ENCODE data around the gene NIFK.

NIFK gene

DNA sequence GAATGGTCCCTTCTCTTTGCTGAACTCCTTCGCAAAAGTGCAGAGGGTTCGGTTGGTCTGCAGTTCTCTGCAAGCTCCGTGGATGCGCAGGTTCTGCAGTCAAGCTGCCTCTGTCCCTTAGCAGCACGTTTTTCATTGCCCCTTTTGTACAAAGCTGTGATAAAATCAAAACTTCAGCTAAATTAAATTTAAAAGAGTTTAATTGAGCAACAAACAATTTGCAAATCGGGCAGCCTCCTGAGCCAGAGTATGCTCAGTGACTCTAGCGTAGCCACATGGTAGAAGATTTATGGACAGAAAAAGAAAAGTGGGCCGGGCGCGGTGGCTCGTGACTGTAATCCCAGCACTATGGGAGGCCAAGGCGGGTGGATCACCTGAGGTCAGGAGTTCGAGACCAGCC is 37.6 kb upstream of the NIFK start:
- DNase-seq (ENCODE audit: low read depth) = no peak
- H3K4me3 ChIP-seq (ENCODE audit: control insufficient read depth, low read depth, low read length) = no peak overlapping the region
- TF ChIP-seq, protein P1, sequence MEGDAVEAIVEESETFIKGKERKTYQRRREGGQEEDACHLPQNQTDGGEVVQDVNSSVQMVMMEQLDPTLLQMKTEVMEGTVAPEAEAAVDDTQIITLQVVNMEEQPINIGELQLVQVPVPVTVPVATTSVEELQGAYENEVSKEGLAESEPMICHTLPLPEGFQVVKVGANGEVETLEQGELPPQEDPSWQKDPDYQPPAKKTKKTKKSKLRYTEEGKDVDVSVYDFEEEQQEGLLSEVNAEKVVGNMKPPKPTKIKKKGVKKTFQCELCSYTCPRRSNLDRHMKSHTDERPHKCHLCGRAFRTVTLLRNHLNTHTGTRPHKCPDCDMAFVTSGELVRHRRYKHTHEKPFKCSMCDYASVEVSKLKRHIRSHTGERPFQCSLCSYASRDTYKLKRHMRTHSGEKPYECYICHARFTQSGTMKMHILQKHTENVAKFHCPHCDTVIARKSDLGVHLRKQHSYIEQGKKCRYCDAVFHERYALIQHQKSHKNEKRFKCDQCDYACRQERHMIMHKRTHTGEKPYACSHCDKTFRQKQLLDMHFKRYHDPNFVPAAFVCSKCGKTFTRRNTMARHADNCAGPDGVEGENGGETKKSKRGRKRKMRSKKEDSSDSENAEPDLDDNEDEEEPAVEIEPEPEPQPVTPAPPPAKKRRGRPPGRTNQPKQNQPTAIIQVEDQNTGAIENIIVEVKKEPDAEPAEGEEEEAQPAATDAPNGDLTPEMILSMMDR (conservative IDR thresholded peaks at IDR 0.05; ENCODE audit: control insufficient read depth, insufficient read depth, low read depth, low read length) = no peak

DNA sequence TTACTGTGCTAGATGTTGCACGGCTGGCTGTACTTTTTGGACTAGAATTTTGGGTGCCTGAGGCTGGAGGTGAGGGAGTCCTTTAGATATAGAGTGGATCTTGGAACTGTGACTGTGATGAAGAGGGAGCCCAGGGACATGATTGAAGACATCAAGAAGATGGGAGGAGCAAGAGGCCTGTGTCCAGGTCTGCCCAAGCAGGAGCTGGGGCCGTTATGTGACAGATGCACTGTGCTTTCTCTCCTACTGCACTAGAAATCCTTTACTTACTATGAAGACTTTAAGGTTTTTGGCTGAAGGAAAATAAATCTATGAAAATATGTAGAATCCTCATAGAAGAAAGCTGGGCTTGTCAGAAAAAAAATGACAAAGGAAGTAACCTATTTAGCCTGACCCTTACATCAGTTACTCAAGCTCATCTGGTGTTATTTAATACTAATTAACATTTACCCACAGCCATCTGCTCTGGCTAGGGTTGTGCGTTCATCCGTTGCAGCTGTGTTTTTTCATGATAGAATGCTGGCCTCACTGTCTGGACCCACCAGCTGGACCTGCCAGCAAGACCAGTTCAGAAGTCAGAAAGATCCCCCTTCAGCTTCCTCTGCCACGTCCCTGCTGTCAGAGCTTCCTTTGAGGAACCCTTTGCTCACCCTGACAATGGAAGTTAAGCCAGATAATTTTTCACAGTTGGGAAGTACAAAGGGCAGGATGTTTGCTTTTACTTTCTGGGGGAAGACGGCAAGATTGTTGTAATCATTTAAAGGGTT is 35.5 kb upstream of the NIFK start:
- TF ChIP-seq, protein P1 (conservative IDR thresholded peaks at IDR 0.05; ENCODE audit: control insufficient read depth, insufficient read depth, low read depth, low read length) = no peak
- DNase-seq (ENCODE audit: low read depth) = peak; percentile 12
- H3K4me3 ChIP-seq (ENCODE audit: control insufficient read depth, low read depth, low read length) = no peak overlapping the region

DNA sequence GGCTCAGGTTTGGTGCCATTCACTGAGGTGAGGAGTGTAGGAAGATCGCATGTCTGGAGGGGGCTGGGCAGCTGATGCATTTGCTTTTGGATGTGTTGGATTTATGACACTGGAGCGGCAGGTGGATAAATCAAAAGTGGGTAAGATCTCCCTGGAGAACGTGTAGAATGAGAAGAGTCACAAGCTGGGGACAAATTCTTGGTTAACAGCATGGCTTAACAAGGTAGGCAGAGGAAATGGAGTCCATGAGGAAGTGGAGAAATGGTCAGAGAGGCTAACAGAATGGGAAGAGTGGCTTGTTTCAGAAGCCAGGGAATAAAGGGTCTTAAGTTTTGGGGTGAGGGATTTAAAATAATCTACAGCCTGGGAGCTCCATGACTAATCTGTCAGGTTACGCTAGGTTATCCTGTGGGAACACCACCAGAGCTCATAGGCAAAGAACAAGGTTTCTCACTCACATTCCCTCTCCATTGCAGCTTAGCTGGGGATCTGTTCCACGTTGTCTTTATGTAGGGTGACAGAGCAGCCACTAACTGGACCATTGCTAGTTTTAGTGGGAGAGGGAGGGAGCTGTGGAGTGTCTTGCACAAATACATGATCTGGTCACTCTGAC is 31.6 kb upstream of the NIFK start:
- DNase-seq (ENCODE audit: low read depth) = no peak
- H3K4me3 ChIP-seq (ENCODE audit: control insufficient read depth, low read depth, low read length) = no peak overlapping the region
- TF ChIP-seq, protein P1 (conservative IDR thresholded peaks at IDR 0.05; ENCODE audit: control insufficient read depth, insufficient read depth, low read depth, low read length) = no peak

DNA sequence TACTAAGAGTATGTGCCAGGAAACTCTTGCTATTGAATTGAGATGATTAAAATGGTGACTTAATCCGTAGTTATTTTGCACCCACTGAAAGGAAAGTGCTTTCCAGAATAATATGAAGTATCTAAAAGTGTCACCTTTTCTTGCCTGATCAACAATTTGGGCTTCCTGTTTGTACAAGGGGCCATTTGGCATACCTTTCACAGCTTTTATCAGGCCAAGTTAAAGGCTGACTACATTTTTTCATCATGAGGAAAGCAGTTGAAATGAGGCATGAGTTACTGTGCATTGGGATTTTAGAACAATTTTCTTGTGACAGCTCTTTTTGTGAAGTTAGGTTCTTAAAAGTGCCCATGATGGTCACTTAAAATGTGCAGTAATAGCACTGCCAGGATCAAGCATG is 29.9 kb upstream of the NIFK start:
- no peak overlapping the region for H3K4me3 ChIP-seq (ENCODE audit: control insufficient read depth, low read depth, low read length)
- DNase-seq (ENCODE audit: low read depth) = no peak
- TF ChIP-seq, protein P1 (conservative IDR thresholded peaks at IDR 0.05; ENCODE audit: control insufficient read depth, insufficient read depth, low read depth, low read length) = no peak

DNA sequence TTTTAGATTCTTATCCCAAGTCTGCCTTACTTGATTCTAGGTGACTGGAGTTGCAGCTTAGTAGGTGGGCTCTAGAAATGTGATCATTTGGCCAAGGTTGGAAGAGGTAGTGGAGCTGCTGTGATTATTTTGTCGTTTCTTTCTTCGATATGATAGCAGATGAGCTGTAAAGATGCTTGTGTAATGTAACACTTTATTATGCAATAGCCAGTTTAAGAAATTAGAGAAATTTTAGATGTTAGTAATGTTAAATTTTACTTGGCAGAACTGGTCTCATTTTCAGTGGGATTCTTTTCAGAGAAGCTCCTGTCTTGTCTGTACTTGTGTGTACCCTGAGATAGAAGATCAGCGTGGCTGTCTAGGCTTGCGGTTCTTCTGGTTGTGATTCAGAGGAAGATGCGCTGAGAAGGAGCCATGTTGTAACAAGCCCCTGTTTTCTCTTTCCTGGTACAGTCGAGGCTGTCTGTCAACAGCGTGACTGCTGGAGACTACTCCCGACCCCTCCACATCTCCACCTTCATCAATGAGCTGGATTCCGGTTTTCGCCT is 28.1 kb upstream of the NIFK start:
- TF ChIP-seq, protein P1 (conservative IDR thresholded peaks at IDR 0.05; ENCODE audit: control insufficient read depth, insufficient read depth, low read depth, low read length) = no peak
- no peak for DNase-seq (ENCODE audit: low read depth)
- H3K4me3 ChIP-seq (ENCODE audit: control insufficient read depth, low read depth, low read length) = no peak overlapping the region

DNA sequence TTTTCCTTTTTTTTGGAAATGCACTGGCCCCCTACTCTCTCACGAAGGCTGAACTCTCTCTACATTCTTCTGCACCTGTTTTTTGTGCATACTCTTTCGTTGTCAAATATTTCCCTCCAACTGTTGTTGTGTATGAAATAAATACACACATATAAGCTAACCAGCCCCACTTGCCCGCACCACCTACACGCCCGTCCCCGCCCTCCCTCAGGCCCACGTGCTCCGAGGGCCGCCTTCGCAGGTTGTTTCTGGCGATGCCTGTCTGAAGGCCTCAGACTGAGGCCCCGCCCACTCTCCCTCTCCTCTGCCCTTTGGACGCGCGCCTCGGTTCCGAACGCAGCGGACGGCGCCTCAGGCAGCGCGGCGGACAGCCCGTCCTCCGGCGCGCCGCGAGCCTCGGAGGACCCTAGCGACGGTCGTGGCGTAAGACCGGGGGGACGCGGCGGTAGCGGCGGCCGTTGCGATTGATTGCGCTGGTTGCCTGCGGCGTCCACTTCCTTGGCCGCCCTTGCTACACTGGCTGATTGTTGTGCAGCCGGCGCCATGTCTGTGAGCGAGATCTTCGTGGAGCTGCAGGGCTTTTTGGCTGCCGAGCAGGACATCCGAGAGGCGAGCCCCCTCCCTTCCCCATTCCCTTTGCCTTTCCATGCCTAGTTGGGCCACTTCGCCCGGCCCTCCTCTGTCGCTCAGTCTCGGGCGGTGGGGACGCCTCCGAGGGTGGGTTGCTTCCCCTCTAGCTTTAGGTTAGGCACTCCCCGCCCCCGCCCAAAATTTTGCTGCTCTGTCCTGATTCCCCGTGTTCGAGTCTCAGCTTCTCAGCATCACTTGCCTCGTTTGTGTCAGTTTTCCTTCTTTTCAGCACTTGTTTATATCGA is 18.8 kb upstream of the NIFK start, which contains the start of gene TSN:
TSS of gene TSN (plus strand) at position 415 of the 875 bp plus-strand sequence. CDS start at position 544, 129 bp downstream.
- H3K4me3 ChIP-seq (ENCODE audit: control insufficient read depth, low read depth, low read length) = peak within 1 kb of the TSS; percentile 99
- TF ChIP-seq, protein P1 (conservative IDR thresholded peaks at IDR 0.05; ENCODE audit: control insufficient read depth, insufficient read depth, low read depth, low read length) = no peak
- peak; percentile 95 for DNase-seq (ENCODE audit: low read depth)

All from fibroblast of mammary gland (primary cell).